ENCODE results near the gene GLOD4. TPM values are rescaled to one million over a fixed set of nuclear protein-coding genes. Genes with fewer than 3 reads are reported as not detected.
"Not testable (repeated sequence)": the region's sequence is repeated elsewhere in the genome, so short reads cannot be mapped to it uniquely, and the experiment has no call there.

The GLOD4 gene, protein sequence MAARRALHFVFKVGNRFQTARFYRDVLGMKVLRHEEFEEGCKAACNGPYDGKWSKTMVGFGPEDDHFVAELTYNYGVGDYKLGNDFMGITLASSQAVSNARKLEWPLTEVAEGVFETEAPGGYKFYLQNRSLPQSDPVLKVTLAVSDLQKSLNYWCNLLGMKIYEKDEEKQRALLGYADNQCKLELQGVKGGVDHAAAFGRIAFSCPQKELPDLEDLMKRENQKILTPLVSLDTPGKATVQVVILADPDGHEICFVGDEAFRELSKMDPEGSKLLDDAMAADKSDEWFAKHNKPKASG
- 33.5 and 42.2 TPM in 2 replicates for polyA plus RNA-seq (2011; rRNA removed)
- 18.7 and 23.1 TPM in 2 replicates for polyA minus RNA-seq (2011; rRNA and poly(A)+ RNA removed)

DNA sequence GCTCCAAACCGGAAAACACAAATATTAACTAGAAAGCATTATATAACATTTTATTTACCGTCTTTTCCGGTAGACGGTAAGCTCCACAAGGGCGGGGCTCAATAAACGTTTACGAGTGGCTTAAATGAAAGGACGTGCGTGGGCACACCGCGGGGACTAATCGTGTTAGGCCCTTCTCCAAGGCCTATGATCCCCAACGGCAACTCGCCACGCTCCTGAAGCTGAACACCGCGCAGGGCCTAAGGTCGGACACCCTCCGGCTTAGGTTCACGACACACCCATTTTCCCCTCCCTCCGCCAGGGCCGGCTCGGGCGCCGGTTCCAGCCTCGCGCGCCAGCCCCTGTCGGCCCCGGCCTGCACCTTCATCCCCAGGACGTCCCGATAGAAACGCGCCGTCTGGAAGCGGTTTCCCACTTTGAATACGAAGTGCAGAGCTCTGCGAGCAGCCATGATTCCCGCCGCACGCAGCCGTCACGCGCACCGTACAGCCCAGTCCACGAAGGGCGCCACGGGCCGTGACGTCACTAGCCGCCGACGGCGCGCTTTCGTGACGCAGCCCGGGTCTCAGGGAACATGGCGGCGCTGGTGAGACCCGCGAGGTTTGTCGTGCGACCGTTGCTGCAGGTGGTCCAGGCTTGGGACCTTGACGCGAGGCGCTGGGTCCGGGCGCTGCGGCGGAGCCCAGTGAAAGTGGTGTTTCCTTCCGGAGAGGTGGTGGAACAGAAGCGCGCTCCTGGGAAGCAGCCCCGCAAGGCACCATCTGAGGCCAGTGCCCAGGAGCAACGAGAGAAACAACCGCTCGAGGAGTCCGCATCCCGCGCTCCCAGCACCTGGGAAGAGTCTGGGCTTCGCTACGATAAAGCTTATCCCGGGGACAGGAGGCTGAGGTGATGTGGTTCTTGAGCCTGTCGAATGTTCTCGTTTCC lies at the start of gene GLOD4, which contains the start of gene MRM3:
Gene GLOD4 (minus strand): TSS at position 476 of the 927 bp plus-strand sequence. CDS start 25 bp downstream, at position 451.
Gene MRM3 (plus strand): TSS at position 549 of the 927 bp plus-strand sequence. CDS start 26 bp downstream, at position 575.
- POLR2A ChIA-PET: interaction anchor here (0.8 to 1.8 kb wide), 4 partner anchors 29 to 199 kb away, joined by 3 to 4 read pairs (median 4); partner anchors contain the start of genes GEMIN4 and NXN

DNA sequence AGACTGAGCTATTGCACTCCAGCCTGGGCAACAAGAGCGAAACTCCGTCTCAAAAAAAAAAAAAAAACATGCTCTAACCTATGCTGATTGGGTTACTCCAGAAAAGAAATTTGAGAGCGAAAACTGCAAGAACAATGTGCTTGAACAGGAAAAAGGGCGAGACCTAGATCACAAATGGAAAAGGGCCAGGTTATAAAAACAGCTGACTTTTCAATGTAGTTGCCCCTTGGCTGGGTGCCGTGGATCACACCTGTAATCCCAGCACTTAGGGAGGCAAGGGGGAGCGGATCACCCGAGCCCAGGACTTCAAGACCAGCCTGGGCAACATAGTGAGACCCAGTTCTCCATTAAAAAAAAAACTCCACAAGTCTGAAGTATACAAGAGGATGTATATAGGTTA lies 48.9 kb upstream of the GLOD4 start:
- no peak for DNase-seq (ENCODE audit: low read depth, low spot score)
- H3K27ac ChIP-seq (ENCODE audit: low read depth, low read length): no peak overlapping the region
- H3K27me3 ChIP-seq (ENCODE audit: control insufficient read depth, insufficient read depth, low read length): no peaks in the 10 kb centered on the region
- CTCF ChIA-PET: no interaction called here
- TF ChIP-seq, protein P1, sequence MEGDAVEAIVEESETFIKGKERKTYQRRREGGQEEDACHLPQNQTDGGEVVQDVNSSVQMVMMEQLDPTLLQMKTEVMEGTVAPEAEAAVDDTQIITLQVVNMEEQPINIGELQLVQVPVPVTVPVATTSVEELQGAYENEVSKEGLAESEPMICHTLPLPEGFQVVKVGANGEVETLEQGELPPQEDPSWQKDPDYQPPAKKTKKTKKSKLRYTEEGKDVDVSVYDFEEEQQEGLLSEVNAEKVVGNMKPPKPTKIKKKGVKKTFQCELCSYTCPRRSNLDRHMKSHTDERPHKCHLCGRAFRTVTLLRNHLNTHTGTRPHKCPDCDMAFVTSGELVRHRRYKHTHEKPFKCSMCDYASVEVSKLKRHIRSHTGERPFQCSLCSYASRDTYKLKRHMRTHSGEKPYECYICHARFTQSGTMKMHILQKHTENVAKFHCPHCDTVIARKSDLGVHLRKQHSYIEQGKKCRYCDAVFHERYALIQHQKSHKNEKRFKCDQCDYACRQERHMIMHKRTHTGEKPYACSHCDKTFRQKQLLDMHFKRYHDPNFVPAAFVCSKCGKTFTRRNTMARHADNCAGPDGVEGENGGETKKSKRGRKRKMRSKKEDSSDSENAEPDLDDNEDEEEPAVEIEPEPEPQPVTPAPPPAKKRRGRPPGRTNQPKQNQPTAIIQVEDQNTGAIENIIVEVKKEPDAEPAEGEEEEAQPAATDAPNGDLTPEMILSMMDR (IDR thresholded peaks at IDR 0.05; ENCODE audit: low read depth, low read length): no peak
- no peak overlapping the region for H3K4me3 ChIP-seq (ENCODE audit: low read depth, low read length)
- POLR2A ChIA-PET: interaction anchor here (0.6 kb wide), 1 partner anchor 124 kb away, joined by 3 read pairs; no protein-coding TSS in a partner anchor
- peaks cover 20% of the 10 kb centered on the region for H3K9me3 ChIP-seq (ENCODE audit: control insufficient read depth, insufficient read depth, low read length)

More for the DNA sequence above, at the start of gene GLOD4, which contains the start of gene MRM3:
- TF ChIP-seq, protein P1 (IDR thresholded peaks at IDR 0.05; ENCODE audit: low read depth, low read length): no peak; the same call in 1 of the 2 replicates
- H3K27me3 ChIP-seq (ENCODE audit: control insufficient read depth, insufficient read depth, low read length): no peaks in the 10 kb centered on the region
- peak within 1 kb of the TSS; percentile 69 for H3K27ac ChIP-seq (ENCODE audit: low read depth, low read length)
- H3K9me3 ChIP-seq (ENCODE audit: control insufficient read depth, insufficient read depth, low read length): no peaks in the 10 kb centered on the region; the same call in 1 of the 2 replicates
- peak within 1 kb of the TSS; percentile 94 for H3K4me3 ChIP-seq (ENCODE audit: low read depth, low read length)
- CTCF ChIA-PET: interaction anchor here (0.7 to 2.9 kb wide), 6 partner anchors 12 to 217 kb away, joined by 3 to 24 read pairs (median 4); partner anchors contain the start of gene TIMM22
- DNase-seq (ENCODE audit: low read depth, low spot score): peak; percentile 57

DNA sequence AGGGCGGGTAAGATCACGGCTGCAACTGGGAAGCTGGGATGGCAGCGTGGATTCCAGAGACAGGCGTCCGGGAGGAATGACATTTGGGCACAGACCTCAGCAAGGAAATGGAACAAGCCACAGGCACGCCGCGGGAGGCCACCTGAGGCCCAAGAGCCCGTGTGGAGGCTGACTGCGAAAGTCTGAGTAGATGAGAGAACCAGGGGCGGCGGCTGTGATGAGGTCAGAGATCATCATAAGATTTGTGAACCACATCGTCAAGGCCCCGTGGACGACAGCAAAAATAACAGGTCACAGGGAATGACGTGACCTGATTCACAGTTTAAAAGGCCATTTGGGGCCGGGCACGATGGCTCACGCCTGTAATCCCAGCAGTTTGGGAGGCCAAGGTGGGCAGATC lies 48.3 kb upstream of the GLOD4 start:
- H3K27me3 ChIP-seq (ENCODE audit: control insufficient read depth, insufficient read depth, low read length): no peaks in the 10 kb centered on the region
- no peak overlapping the region for H3K4me3 ChIP-seq (ENCODE audit: low read depth, low read length)
- peaks cover 20% of the 10 kb centered on the region for H3K9me3 ChIP-seq (ENCODE audit: control insufficient read depth, insufficient read depth, low read length)
- no peak for DNase-seq (ENCODE audit: low read depth, low spot score)
- H3K27ac ChIP-seq (ENCODE audit: low read depth, low read length): no peak overlapping the region
- CTCF ChIA-PET: no interaction called here
- TF ChIP-seq, protein P1 (IDR thresholded peaks at IDR 0.05; ENCODE audit: low read depth, low read length): no peak
- POLR2A ChIA-PET: interaction anchor here (0.6 kb wide), 1 partner anchor 124 kb away, joined by 3 read pairs; no protein-coding TSS in a partner anchor

DNA sequence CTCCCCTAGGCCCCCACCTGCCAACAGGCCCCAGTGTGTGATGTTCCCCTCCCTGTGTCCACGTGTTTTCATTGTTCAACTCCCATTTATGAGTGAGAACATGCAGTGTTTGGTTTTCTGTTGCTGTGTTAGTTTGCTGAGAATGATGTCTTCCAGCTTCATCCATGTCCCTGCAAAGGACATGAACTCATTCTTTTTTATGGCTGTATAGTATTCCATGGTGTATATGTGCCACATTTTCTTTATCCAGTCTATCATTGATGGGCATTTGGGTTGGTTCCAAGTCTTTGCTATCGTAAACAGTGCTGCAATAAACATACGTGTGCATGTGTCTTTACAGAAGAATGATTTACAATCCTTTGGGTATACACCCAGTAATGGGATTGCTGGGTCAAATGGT lies 47.5 kb upstream of the GLOD4 start:
- DNase-seq (ENCODE audit: low read depth, low spot score); H3K4me3 ChIP-seq (ENCODE audit: low read depth, low read length); H3K27me3 ChIP-seq (ENCODE audit: control insufficient read depth, insufficient read depth, low read length); H3K27ac ChIP-seq (ENCODE audit: low read depth, low read length); CTCF ChIA-PET; POLR2A ChIA-PET: not testable (repeated sequence)
- peaks cover 17% of the 10 kb centered on the region for H3K9me3 ChIP-seq (ENCODE audit: control insufficient read depth, insufficient read depth, low read length)

DNA sequence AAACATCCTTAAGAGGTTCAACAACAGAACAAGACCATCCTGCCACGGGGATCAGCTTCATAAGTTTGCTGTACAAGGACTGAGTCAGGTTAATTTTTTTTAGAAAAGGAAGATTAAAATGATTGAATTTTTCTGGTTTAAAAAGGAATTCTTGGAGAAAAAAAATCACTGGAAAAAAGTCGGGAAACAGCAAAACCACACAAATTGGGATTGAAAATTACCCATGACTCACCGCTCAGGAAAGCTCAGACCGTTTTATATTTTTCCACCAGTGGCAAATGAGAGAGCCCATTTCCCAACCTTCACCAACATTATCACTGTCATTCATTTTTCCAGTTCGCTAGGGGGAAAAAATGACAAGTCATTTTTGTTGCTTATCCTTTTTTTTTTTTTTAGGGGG lies 46.7 kb upstream of the GLOD4 start:
- Histone ChIP-seq H3K4me3 (ENCODE audit: low read depth, low read length) (no peak overlapping the region), H3K27me3 (ENCODE audit: control insufficient read depth, insufficient read depth, low read length) (no peaks in the 10 kb centered on the region), H3K27ac (ENCODE audit: low read depth, low read length) (no peak overlapping the region), H3K9me3 (ENCODE audit: control insufficient read depth, insufficient read depth, low read length) (peaks cover 13% of the 10 kb centered on the region)
- ChIA-PET POLR2A (no interaction called here), CTCF (no interaction called here)
- TF ChIP-seq, protein P1 (IDR thresholded peaks at IDR 0.05; ENCODE audit: low read depth, low read length): no peak
- DNase-seq (ENCODE audit: low read depth, low spot score): no peak
